HG02642 (cell line): Measurements from ENCODE around the gene FBXO22.

Experiments used
- ATAC-seq: cut with Tn5 transposase; IDR thresholded peaks from one replicate; pipeline ENCODE4 v1.9.1; 2021; ENCODE audit warnings: mild to moderate bottlenecking; ENCODE audit not compliant: unreplicated experiment, poor library complexity

The FBXO22 gene

DNA sequence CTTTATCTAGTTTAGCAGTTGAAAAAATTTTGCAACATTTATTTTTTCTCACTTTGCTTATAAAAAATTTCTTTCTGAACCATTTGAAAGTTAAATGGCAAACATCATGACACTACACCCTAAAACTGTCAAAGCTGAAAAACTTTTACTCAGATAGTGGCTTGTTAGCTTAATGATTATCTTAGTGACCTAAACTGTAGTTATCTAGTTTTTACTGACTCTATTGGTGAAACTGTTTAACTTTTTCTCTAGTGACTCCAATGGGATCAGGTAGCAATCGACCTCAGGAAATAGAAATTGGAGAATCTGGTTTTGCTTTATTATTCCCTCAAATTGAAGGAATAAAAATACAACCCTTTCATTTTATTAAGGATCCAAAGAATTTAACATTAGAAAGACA, 13.3 kb downstream of the FBXO22 start:
- ATAC-seq: no peak

DNA sequence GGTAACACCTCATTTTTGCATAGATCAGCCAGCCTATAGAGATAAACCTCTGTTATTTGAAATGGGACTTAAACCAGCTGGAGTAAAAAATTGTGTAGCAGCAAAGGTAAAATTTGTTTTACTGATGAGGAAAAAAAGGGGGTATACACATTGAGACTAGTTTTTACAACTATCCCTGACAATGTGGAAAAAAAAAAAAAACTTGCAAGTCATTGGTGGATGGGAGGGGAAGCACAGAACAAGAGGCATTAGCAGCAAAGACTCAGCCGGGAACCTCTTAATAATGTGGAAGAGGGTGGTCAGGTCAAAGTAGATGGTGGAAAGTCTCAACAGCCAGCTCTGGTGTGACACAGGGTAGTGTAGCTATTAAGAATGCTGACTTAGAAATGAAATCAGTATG, 14.5 kb downstream of the FBXO22 start:
- no peak for ATAC-seq

DNA sequence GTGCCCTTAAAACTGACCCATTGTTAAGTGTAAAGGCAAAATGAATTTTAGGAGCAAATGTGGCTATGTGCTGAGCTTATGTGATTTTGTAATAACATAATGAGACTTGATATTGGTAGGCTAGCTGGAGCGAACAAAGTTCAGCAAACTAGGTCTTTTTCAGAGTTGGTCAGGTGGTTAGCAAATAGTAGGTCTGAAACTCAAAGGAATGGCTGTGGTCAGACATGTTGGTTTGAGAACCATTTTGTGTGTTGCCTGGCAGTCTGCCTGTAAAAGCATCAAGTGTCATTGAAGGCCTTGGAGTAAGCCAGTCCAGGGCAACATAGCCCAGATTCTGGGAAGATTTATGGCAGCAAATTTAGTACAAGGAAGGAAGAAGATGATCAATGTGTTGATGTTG, 16.4 kb downstream of the FBXO22 start:
- ATAC-seq: no peak

DNA sequence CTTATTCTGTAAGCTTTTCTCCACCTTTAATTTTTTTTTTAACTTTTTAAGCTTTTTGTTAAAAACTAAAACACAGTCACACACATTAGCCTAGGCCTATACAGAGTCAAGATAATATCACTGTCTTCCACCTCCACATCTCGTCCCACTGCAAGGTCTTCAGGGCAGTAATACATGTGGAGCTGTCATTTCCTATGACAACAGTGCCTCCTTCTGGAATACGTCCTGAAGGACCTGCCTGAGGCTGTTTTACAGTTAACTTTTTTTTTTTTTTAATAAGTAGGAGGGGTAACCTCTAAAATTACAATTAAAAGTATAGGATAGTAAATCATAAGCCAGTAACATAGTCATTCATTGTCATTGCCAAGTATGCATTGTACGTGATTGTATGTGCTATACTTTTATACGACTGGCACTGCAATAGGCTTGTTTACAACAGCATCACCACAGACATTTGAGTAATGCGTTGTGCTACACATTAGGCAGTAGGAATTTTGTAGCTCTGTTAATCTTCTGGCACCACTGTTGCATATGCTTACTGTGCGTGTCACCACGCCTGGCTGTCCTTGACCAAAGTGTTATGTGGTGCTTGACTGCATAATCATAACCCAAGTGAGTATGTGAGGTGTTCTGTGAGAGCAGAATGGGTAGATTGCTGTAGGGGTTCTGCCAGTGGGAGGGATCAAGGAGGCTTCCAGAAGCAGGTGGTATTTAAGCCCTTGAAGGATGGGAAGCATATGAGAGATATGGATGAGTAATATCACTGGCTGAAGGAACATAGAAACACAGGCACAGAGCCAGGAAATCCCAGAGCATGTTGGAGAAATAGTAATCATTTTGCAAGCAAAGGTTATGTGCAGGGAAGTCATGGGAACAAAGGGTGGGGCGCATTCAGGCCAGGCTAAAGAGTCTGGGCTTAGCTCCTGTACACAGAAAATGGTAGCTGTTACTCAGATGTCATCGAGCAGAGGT, 18.3 kb downstream of the FBXO22 start:
- ATAC-seq: no peak

DNA sequence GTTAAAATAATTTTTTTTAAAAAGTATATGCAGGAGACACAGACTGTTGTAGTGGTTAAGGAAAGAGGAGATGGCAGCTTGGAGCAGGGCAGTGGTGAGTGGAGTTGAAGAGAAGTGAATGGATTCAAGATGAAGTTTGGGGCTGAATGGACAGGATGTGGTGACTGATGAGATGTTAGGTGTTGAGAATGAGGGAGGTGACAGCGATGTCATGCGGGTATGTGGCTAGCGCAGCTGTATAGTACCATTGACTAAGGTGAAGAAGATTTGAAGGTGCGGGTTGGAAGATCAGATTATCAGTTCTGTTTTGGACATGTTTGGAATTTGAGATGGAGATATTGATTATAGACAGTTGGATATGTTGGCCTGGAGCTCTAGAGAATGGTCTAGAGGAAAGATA, 20.1 kb downstream of the FBXO22 start:
- ATAC-seq: no peak

DNA sequence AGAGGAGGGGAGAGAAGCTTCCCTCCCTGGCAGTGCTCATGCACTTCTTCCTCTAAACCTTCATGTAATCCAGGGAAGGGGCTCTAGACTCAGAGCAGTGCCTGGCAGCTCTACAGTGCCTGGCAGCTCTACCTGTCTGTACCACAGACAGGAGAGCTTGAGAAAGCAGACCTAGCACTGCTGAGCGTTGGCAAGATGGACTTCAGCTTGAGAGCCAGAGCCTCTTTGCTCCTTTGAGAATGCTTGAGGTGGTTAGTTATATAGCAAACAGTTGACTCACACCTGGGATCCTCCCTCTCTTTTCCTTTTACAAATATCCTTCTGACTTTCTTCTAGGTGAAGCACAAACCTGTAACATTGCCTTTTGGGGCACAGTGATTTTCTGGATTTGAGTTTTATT, 20.9 kb downstream of the FBXO22 start:
- ATAC-seq: no peak

DNA sequence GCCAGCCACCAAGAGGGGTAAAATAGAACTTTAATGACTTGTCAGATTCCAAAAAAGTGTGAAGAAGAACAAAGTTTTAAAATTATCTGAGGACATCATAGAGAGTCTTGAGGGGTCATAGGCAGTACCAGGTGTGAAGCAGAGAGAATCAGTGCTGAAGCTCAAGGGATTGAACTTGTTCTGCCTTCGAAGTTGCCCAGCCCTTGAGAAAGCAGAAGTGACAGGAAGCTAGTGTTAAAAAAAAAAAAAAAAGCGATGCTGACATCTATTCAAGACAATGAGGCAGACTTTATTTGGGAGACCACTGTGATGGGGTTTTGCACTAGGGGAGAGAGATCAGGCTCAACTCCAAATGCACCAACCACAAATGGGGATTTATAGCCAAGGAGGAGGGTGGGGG, 21.8 kb downstream of the FBXO22 start:
- ATAC-seq: no peak

DNA sequence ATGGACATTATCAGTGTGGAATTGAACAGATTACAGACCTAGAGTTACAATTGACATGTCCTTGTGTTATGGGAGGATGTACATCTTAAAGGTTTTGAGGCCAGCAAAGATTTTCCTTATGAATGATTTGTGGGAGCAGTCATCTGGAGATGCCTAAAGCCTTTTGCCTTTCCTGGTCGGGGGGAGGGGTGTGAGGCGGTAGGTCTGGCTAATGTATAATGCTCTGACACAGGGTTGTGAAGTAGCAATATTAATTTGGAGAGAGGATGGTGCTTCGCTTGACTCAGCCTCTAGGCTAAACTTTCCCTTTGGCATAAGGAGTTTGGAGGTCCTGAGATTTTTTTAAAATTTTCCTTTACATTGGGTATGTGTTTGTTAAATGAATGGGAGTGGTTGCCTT, 23.3 kb downstream of the FBXO22 start:
- ATAC-seq: no peak

DNA sequence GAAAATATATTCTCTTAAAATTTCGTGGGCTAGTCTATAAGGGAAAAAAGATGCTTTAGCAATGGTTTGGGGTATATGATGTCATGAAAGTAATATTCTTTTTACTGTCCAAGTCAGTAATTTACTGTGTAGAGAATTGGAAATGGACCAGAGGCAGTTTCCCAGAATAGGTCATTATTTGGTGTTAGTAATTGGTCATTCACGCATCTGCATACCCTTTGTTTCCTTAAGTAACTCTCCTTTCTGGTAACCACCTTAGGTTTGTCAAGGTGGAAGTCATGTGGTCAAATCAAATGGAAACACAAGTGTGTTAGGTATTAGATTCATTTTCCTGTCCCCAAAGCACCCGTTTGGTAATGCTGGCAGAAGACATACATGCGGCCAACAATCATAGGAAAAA, 23.9 kb downstream of the FBXO22 start:
- ATAC-seq: no peak

DNA sequence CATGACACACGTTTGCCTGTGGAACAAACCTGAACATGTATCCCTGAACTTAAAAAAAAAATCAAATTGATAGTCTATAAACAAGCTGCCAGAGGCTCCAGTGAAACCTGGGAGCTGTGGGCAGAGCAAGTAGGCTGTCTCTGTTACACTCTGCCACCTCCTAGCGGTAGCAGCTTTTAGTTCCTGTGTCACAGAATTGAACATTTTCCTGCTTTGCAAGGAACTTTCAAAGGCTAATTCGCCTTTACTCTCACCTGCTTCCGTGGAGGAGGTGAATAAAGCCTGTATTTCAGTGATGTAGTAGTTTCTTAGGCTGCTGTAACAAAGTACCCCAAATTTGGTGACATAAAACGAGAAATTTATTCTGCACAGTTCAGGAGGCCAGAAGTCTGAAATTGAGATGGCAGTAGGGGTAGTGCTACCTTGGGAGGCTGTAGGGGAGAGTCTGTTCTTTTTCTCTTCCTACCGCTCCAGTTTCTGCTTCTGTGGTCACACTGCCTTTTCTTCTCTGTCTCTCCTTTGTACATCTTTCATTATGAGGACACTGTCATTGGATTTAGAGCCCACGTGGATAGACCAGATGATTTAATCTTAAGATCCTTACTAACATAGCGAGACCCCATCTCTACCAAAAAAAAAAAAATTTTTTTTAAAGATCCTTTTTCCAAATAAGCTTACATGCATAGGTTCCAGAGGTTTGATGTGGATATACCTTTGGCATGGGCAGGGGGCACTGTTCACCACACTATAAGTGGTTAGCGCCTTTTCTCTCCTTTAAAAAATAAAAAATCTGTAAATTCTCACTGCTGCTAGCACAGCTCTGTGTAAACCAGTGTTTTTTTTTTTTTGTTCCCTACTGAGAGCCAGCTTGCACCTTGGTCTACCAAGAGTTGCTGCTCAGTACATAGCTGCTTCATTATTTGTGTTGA, 25.3 kb downstream of the FBXO22 start:
- no peak for ATAC-seq

DNA sequence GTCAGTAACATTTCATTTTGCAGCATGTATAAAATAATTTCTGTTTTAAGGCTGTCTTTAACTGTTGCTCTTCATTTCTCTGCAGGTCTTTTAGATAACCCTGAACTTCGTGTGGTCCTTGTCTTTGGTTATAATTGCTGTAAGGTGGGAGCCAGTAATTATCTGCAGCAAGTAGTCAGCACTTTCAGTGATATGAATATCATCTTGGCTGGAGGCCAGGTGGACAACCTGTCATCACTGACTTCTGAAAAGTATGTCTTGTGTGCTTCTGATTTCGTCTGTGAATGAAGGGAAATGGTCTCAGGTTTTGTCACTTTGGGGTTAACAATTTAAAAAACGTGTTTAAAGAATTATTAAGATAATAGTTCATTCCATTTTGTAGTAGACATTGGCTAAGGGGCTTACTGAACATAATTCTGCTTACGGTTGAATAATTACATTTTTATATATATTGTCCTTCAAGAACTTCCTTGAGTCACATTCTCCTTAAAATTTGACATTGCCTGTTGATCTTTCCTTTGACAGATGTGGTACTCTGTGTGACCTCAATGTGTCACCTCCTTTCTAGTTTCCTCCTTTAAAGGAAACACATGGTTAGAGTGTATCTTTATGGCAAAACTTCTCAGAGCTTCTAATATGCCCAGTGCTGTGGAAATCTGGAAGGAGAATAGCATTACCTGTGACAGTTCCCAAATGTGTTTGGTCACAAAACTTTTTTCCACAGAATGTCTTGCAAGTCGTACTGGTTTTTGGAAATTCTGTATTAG, 26.3 kb downstream of the FBXO22 start:
- ATAC-seq: no peak

DNA sequence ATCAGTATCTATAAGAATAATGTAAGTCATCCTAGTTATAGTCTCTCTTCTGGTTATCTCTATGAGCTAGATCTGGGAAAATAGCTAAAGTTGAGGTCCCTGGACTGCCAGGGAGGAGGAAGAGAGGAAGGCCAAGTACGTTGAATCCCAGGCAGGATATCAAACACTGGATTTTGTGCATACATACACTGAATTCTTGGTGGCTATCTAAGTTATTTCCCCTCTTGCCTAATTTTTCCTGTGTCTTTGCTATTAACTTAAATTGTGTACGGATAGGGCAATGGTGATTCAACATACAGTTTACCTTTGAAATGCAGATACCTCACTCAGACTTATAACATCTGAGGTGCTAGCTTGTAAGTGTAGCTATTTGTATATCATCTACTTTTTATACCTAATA, 27.2 kb downstream of the FBXO22 start:
- ATAC-seq: no peak

DNA sequence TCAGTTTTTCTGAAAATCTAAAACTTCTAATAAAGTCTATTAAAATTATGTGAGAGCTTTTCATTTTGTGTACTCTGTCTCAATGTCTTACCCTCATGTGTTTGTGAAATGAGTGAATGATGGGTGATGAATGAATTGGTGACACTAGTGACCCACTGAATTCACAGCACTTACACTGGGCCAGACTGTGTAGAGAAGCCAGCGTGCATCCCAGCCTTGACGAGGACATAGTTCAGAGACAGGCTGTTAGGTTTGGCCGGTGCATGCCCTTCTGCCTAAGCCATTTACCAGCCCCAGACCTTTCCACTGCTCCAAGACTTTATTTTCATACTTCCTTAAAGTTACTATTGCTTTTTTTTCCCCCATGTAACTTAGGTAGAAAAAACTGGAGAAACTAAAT, 38.8 kb downstream of the FBXO22 start:
- ATAC-seq: no peak

DNA sequence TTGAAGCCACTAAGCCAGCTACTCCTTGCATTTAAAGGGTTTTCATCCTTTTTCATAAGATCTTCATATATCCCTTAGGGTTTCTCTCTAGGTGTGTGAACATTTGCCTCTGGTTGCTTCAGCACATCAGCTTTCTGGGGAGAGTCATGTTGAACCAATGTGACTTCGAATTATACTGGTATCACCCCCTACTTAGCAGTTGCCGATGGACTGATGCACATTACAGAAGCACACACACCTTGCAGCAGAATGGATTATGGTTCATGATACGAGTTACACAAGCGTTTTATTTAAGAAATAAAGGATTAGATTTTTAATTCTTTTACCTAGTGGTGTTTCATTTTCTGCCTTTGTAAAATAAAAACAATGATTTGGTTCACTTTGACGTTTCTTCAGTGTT, 39.6 kb downstream of the FBXO22 start:
- no peak for ATAC-seq

DNA sequence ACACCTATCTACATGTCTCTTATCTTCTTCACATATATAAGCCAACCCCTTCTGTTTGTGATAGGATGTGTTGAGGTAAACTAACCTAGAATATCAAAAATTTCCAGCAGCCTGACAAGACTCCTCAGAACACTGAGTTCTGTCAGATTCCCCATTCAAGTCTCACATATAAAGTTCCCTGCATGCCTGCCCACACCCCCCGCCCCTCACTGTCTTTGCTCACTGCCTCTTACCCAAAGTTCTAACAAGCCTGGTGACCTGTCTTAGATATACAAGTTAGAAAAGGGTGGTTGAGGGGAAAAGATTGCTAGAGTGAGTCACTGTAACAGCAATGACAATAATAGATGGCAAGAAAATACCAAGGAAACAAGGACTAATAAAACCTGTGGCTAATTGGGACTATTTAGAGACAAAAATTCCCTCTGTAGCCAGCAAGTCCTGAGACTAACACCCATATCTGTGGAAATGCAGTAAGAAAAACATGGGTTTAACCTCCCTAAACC, 40.1 kb downstream of the FBXO22 start:
- ATAC-seq: no peak

DNA sequence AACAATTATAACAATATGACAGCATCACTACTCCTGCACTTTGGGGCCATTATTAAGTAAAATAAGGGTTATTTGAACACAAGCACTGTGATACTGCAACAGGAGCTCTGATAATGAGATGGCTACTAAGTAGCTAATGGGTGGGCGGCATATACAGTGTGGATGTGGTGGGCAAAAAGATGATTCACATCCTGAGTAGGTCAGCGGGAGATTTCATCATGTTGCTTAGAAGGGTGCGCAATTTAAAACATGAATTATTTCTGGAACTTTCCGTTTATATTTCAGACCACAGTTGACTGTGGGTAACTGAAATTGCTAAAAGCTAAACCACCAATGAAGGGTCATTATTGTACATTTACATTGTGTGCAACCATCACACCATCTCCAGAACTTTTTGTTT, 42.3 kb downstream of the FBXO22 start:
- no peak for ATAC-seq

DNA sequence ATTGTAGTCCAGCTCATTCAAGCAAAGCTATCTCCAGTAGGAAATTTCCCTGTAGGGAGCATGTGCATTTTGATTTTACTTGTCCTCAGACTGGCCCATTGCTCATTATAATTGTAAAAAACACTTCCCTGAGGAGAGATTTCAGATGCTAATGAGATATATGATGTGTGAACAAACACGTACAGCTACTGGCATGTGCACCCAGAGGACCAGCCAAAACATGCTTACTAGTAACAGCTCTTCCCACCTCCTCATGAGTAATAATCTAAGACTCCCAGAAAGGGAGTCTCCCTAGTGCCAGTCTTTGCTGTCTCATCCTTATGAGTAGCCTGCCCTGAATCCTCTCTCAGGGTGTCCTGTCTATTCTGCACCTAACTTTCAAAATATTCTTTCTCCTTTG, 43.4 kb downstream of the FBXO22 start:
- ATAC-seq: no peak

DNA sequence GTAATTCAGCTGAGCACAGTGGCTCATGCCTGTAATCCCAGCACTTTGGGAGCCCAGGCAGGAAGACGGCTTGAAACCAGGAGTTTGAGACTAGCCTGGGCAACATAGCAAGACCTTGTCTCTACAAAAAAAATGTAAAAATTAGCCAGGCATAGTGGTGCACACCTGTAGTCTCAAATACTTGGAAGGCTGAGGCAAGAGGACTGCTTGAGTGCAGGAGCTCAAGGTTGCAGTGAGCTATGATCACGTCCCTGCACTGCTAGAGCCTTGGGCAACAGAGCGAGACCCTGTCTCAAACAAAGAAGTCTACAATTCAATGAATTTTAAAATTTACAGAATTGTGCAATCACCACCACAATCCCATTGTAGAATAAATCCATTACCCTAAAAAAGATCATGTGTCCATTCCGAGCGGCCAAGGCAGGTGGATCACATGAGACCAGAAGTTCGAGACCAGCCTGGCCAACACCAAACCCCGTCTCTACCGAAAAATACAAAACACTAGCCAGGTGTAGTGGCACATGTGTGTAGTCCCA, 45.2 kb downstream of the FBXO22 start:
- ATAC-seq: no peak

DNA sequence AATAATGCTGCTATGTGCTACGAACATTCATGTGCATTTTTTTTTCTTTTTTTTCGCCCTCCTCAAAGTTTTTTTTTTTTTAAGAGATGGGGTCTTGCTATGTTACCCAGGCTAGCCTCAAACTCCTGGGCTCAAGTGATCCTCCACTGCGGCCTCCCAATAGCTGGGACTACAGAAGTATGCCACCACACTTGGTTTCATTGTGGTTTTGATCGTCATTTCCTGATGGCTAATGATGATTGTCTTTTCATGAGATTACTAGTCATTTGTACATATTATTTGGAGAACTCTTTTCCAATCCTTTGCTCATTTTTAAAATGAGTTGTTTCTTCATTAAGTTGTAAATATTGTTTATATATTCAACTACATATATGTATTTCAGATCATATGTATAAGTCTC, 48.8 kb downstream of the FBXO22 start:
- ATAC-seq: no peak

DNA sequence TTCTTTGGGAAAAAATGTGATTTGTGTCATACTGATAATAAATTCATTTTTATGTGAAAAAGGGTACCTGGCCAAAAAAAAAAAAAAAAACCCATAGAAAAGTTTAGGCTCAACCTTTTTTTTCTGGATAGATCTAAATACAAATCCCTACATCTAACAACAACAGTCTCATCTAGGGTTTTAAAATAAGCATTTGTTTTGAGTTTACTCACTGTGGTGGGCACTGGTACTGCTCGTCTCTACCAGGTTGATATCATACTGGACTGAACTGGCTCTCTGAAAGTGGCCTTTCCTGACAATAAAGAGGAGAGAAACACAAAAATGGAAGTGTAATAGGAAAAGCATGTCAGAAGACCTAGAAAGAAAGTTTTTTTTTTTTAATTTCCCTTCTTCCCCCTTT, 52.0 kb downstream of the FBXO22 start:
- ATAC-seq: no peak
